Activated T-helper 2 cell treated with anti-CD3 and anti-CD28 coated beads, Interferon-gamma antibody, Interleukin-2, Interleukin-4, amounts not matched to agents 10 μg/mL and 5 μg/mL and 100 μg/mL, durations not matched to agents 14 hours and 24 hours and 36 hours (primary cell): Measurements from ENCODE around the gene RAPGEF6. TPM values are rescaled to one million over a fixed set of nuclear protein-coding genes. Genes with fewer than 3 reads are reported as not detected.
A peak's percentile ranks its signal among the peaks of the same experiment; 100 is the strongest.
"Not testable (repeated sequence)": the region's sequence is repeated elsewhere in the genome, so short reads cannot be mapped to it uniquely, and the experiment has no call there.

Experiments
- DNase-seq: peaks from one replicate; pipeline ENCODE4 v3.0.0; 2021; ENCODE audit warnings: low spot score
- H3K27ac Mint-ChIP-seq: one replicate; pipeline ENCODE4 v1.8.0; 2021; ENCODE audit warnings: mixed read lengths
- H3K27me3 Mint-ChIP-seq: one replicate; pipeline ENCODE4 v1.8.0; 2021; ENCODE audit warnings: low read depth, mixed read lengths
- H3K36me3 Mint-ChIP-seq: one replicate; pipeline ENCODE4 v1.8.0; 2021; ENCODE audit warnings: low read depth, mixed read lengths
- H3K4me1 Mint-ChIP-seq: one replicate; pipeline ENCODE4 v1.8.0; 2021; ENCODE audit warnings: low read depth, mixed read lengths
- H3K4me3 Mint-ChIP-seq: one replicate; pipeline ENCODE4 v1.8.0; 2021; ENCODE audit warnings: low read depth, mild to moderate bottlenecking, moderate library complexity, mixed read lengths
- H3K9me3 Mint-ChIP-seq: one replicate; pipeline ENCODE4 v1.8.0; 2021; ENCODE audit warnings: mixed read lengths
- intact Hi-C: fragments of 100-400 bp; cut with micrococcal nuclease; formaldehyde crosslinking; loops from one replicate; pipeline ENCODE4 v1.15.1; 2023
- total RNA-seq: library from RNA; stranded (reverse); gene quantifications from 2 replicates; pipeline ENCODE4 v1.2.3, GENCODE V29; 2022

RAPGEF6 gene
- total RNA-seq, 1 donor from 2014 or later = 33.9 TPM

- peaks cover 46% of the 10 kb centered on the region for H3K36me3 Mint-ChIP-seq
- H3K27ac Mint-ChIP-seq = peak overlapping the region; percentile 56
- no peaks in the 10 kb centered on the region for H3K9me3 Mint-ChIP-seq
- peaks cover 32% of the 10 kb centered on the region for H3K4me1 Mint-ChIP-seq
- DNase-seq = peak; percentile 66
- intact Hi-C loops = loop anchor here (1.0 to 10.0 kb wide), 3 partner anchors 253 to 545 kb away; no protein-coding TSS in a partner anchor
- H3K4me3 Mint-ChIP-seq = peak overlapping the region; percentile 16
- H3K27me3 Mint-ChIP-seq = no peaks in the 10 kb centered on the region
Measured at GRCh38 chr5:131417240-131417869, 217.7 kb downstream of the RAPGEF6 start.

- peak overlapping the region; percentile 16 for H3K4me3 Mint-ChIP-seq
- peaks cover 32% of the 10 kb centered on the region for H3K4me1 Mint-ChIP-seq
- H3K36me3 Mint-ChIP-seq = peaks cover 41% of the 10 kb centered on the region
- no peaks in the 10 kb centered on the region for H3K9me3 Mint-ChIP-seq
- peak overlapping the region; percentile 27 for H3K27ac Mint-ChIP-seq
- DNase-seq = no peak
- H3K27me3 Mint-ChIP-seq = no peaks in the 10 kb centered on the region
- intact Hi-C loops = loop anchor here (1.0 to 10.0 kb wide), 3 partner anchors 252 to 544 kb away; no protein-coding TSS in a partner anchor
Measured at GRCh38 chr5:131416729-131417128, 218.3 kb downstream of the RAPGEF6 start.

GRCh38 chr5:131413605-131414559, 221.1 kb downstream of the RAPGEF6 start:
- Mint-ChIP-seq H3K36me3 (peaks cover 53% of the 10 kb centered on the region), H3K9me3 (peaks cover 4% of the 10 kb centered on the region), H3K27me3 (no peaks in the 10 kb centered on the region), H3K4me1 (peaks cover 32% of the 10 kb centered on the region), H3K4me3 (peak overlapping the region; percentile 47), H3K27ac (peak overlapping the region; percentile 92)
- intact Hi-C loops = loop anchor here (1.0 to 10.0 kb wide), 2 partner anchors 18 to 349 kb away; no protein-coding TSS in a partner anchor
- DNase-seq = peak; percentile 34

- H3K9me3 Mint-ChIP-seq = peaks cover 14% of the 10 kb centered on the region
- H3K4me1 Mint-ChIP-seq = peaks cover 6% of the 10 kb centered on the region
- peaks cover 85% of the 10 kb centered on the region for H3K36me3 Mint-ChIP-seq
- DNase-seq = no peak
- peak overlapping the region; percentile 12 for H3K27ac Mint-ChIP-seq
- H3K4me3 Mint-ChIP-seq = no peak overlapping the region
- no peaks in the 10 kb centered on the region for H3K27me3 Mint-ChIP-seq
- intact Hi-C loops = no loop called here
Measured at GRCh38 chr5:131406975-131407638, 227.9 kb downstream of the RAPGEF6 start.

- no peak overlapping the region for H3K27ac Mint-ChIP-seq
- peaks cover 88% of the 10 kb centered on the region for H3K36me3 Mint-ChIP-seq
- H3K4me3 Mint-ChIP-seq = no peak overlapping the region
- H3K4me1 Mint-ChIP-seq = peaks cover 6% of the 10 kb centered on the region
- peaks cover 15% of the 10 kb centered on the region for H3K9me3 Mint-ChIP-seq
- H3K27me3 Mint-ChIP-seq = no peaks in the 10 kb centered on the region
- intact Hi-C loops = no loop called here
- DNase-seq = no peak
Measured at GRCh38 chr5:131406076-131406475, 229.0 kb downstream of the RAPGEF6 start.

- Mint-ChIP-seq H3K4me3 (no peak overlapping the region), H3K27ac (no peak overlapping the region), H3K4me1 (peaks cover 8% of the 10 kb centered on the region), H3K9me3 (peaks cover 18% of the 10 kb centered on the region), H3K36me3 (peaks cover 88% of the 10 kb centered on the region), H3K27me3 (no peaks in the 10 kb centered on the region)
- DNase-seq = no peak
- intact Hi-C loops = no loop called here
Measured at GRCh38 chr5:131405674-131406073, 229.4 kb downstream of the RAPGEF6 start.

GRCh38 chr5:131400585-131400984, 234.4 kb downstream of the RAPGEF6 start:
- H3K27ac Mint-ChIP-seq = peak overlapping the region; percentile 11
- peaks cover 20% of the 10 kb centered on the region for H3K9me3 Mint-ChIP-seq
- peaks cover 87% of the 10 kb centered on the region for H3K36me3 Mint-ChIP-seq
- no peak overlapping the region for H3K4me3 Mint-ChIP-seq
- DNase-seq = no peak
- H3K4me1 Mint-ChIP-seq = peaks cover 23% of the 10 kb centered on the region
- intact Hi-C loops = no loop called here
- no peaks in the 10 kb centered on the region for H3K27me3 Mint-ChIP-seq

- intact Hi-C loops, H3K27ac Mint-ChIP-seq, H3K4me3 Mint-ChIP-seq, H3K27me3 Mint-ChIP-seq, DNase-seq: not testable (repeated sequence)
- peaks cover 31% of the 10 kb centered on the region for H3K4me1 Mint-ChIP-seq
- peaks cover 87% of the 10 kb centered on the region for H3K36me3 Mint-ChIP-seq
- peaks cover 20% of the 10 kb centered on the region for H3K9me3 Mint-ChIP-seq
Measured at GRCh38 chr5:131399007-131399406, 236.0 kb downstream of the RAPGEF6 start.

GRCh38 chr5:131396630-131397273, 238.3 kb downstream of the RAPGEF6 start:
- Mint-ChIP-seq H3K9me3 (peaks cover 6% of the 10 kb centered on the region), H3K4me3 (peak overlapping the region; percentile 9), H3K4me1 (peaks cover 53% of the 10 kb centered on the region), H3K36me3 (peaks cover 88% of the 10 kb centered on the region), H3K27me3 (no peaks in the 10 kb centered on the region), H3K27ac (peak overlapping the region; percentile 90)
- intact Hi-C loops = loop anchor here (1.0 kb wide), 1 partner anchor 18 kb away; no protein-coding TSS in a partner anchor
- DNase-seq = no peak

GRCh38 chr5:131396015-131396414, 239.0 kb downstream of the RAPGEF6 start:
- H3K36me3 Mint-ChIP-seq = peaks cover 89% of the 10 kb centered on the region
- H3K4me3 Mint-ChIP-seq = no peak overlapping the region
- no peak for DNase-seq

GRCh38 chr5:131394128-131394527, 240.9 kb downstream of the RAPGEF6 start:
- peak; percentile 45 for DNase-seq
- H3K4me3 Mint-ChIP-seq = peak overlapping the region; percentile 63
- intact Hi-C loops = loop anchor here (1.0 to 5.0 kb wide), 5 partner anchors 10 to 230 kb away; no protein-coding TSS in a partner anchor
- H3K27ac Mint-ChIP-seq = peak overlapping the region; percentile 94
- peaks cover 90% of the 10 kb centered on the region for H3K36me3 Mint-ChIP-seq
- no peaks in the 10 kb centered on the region for H3K9me3 Mint-ChIP-seq
- no peaks in the 10 kb centered on the region for H3K27me3 Mint-ChIP-seq
- peaks cover 67% of the 10 kb centered on the region for H3K4me1 Mint-ChIP-seq

More at GRCh38 chr5:131396015-131396414, 239.0 kb downstream of the RAPGEF6 start:
- intact Hi-C loops = loop anchor here (1.0 kb wide), 1 partner anchor 18 kb away; no protein-coding TSS in a partner anchor
- Mint-ChIP-seq H3K27me3 (no peaks in the 10 kb centered on the region), H3K4me1 (peaks cover 55% of the 10 kb centered on the region), H3K27ac (peak overlapping the region; percentile 90), H3K9me3 (peaks cover 5% of the 10 kb centered on the region)

GRCh38 chr5:131393498-131393968, 241.5 kb downstream of the RAPGEF6 start:
- peak overlapping the region; percentile 42 for H3K4me3 Mint-ChIP-seq
- no peak for DNase-seq
- H3K27me3 Mint-ChIP-seq = no peaks in the 10 kb centered on the region
- peaks cover 89% of the 10 kb centered on the region for H3K36me3 Mint-ChIP-seq
- intact Hi-C loops = loop anchor here (5.0 kb wide), 1 partner anchor 36 kb away; no protein-coding TSS in a partner anchor
- H3K9me3 Mint-ChIP-seq = no peaks in the 10 kb centered on the region
- H3K4me1 Mint-ChIP-seq = peaks cover 69% of the 10 kb centered on the region
- peak overlapping the region; percentile 94 for H3K27ac Mint-ChIP-seq
